Measurements from ENCODE around the gene CACNA2D3. TPM values are rescaled to one million over a fixed set of nuclear protein-coding genes. Genes with fewer than 3 reads are reported as not detected.

CACNA2D3 gene
- total RNA-seq, 1 experiment from 2014 or later: not detected

DNA sequence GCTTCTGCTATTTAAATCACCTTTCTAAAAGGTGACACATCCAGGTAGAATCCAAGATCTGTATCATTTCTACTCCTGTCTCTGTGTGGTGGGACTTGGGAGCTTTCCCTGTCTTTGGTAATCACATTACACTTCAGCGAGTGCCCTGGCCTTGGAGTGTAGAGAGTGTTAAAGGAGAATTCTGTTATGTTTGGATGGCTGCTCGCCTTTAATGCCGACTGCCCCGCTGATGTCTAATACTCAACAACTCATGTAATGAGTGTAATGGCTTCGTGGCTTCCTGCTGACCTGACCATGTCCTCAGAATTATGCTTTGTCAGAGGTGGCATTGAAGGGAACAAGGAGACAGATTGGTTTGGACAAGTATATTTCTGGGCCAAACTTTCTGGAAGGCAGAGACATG, 871.8 kb downstream of the CACNA2D3 start:
- H3K27ac Mint-ChIP-seq (ENCODE audit: unreplicated experiment): no peak overlapping the region
- no peak for DNase-seq
- TF ChIP-seq, protein P1, sequence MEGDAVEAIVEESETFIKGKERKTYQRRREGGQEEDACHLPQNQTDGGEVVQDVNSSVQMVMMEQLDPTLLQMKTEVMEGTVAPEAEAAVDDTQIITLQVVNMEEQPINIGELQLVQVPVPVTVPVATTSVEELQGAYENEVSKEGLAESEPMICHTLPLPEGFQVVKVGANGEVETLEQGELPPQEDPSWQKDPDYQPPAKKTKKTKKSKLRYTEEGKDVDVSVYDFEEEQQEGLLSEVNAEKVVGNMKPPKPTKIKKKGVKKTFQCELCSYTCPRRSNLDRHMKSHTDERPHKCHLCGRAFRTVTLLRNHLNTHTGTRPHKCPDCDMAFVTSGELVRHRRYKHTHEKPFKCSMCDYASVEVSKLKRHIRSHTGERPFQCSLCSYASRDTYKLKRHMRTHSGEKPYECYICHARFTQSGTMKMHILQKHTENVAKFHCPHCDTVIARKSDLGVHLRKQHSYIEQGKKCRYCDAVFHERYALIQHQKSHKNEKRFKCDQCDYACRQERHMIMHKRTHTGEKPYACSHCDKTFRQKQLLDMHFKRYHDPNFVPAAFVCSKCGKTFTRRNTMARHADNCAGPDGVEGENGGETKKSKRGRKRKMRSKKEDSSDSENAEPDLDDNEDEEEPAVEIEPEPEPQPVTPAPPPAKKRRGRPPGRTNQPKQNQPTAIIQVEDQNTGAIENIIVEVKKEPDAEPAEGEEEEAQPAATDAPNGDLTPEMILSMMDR (IDR thresholded peaks at IDR 0.05; ENCODE audit: insufficient read depth in 1 of 2, low read depth in 1 of 2, low read length in 1 of 2, severe bottlenecking in 1 of 2, unreplicated experiment in 1 of 2): no peak
- H3K9me3 ChIP-seq: no peaks in the 10 kb centered on the region
- no peaks in the 10 kb centered on the region for H3K4me1 ChIP-seq
- ChIA-PET CTCF (no interaction called here), POLR2A (no interaction called here)
- H3K4me3 Mint-ChIP-seq (ENCODE audit: unreplicated experiment): no peak overlapping the region
- H3K27me3 ChIP-seq (replicated peaks; ENCODE audit: control insufficient read depth, insufficient read depth, low read length): no peaks in the 10 kb centered on the region
- no TSS peak for BruUV-seq (replicated peaks)
- H3K36me3 ChIP-seq (ENCODE audit: control insufficient read depth, insufficient read depth, low read length): no peaks in the 10 kb centered on the region
- intact Hi-C loops (cut with micrococcal nuclease; ENCODE audit: unreplicated experiment): no loop called here
- no peaks in the 10 kb centered on the region for H3K36me3 Mint-ChIP-seq (ENCODE audit: insufficient read depth, unreplicated experiment)
- H3K4me1 Mint-ChIP-seq (ENCODE audit: low read depth, unreplicated experiment): no peaks in the 10 kb centered on the region
- no peaks in the 10 kb centered on the region for H3K9me3 Mint-ChIP-seq (ENCODE audit: unreplicated experiment)
- no peak overlapping the region for H3K4me3 ChIP-seq (ENCODE audit: low read depth, low read length)
- H3K27me3 Mint-ChIP-seq (ENCODE audit: insufficient read depth, unreplicated experiment): no peaks in the 10 kb centered on the region

DNA sequence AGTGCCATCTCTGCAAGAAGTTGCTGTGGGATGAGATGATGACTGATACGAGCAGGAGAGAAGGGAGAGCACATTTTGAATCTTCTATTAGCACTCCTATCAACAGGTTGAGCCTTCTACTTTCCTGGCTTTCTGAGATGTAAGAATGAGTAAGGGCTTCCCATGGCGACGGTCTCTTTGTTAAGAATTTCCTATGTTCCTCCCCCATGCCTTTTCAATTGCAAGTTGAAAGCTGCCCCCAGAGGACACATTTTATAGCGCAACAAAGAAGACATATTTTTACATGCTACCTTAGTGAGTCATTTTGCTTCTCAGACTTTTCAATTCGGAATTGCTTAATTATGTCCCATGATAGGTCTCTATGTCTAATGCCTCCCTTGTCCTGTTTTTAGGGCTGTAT, 876.8 kb downstream of the CACNA2D3 start:
- Mint-ChIP-seq H3K27me3 (ENCODE audit: insufficient read depth, unreplicated experiment) (peaks cover 3% of the 10 kb centered on the region), H3K9me3 (ENCODE audit: unreplicated experiment) (no peaks in the 10 kb centered on the region), H3K27ac (ENCODE audit: unreplicated experiment) (no peak overlapping the region), H3K4me1 (ENCODE audit: low read depth, unreplicated experiment) (no peaks in the 10 kb centered on the region), H3K4me3 (ENCODE audit: unreplicated experiment) (no peak overlapping the region), H3K36me3 (ENCODE audit: insufficient read depth, unreplicated experiment) (no peaks in the 10 kb centered on the region)
- ChIA-PET CTCF (no interaction called here), POLR2A (no interaction called here)
- H3K36me3 ChIP-seq (ENCODE audit: control insufficient read depth, insufficient read depth, low read length): no peaks in the 10 kb centered on the region
- no peaks in the 10 kb centered on the region for H3K4me1 ChIP-seq
- DNase-seq: peak in 1 of 2 experiments; percentile 9
- no TSS peak for BruUV-seq (replicated peaks)
- no peaks in the 10 kb centered on the region for H3K9me3 ChIP-seq
- intact Hi-C loops (cut with micrococcal nuclease; ENCODE audit: unreplicated experiment): no loop called here
- no peaks in the 10 kb centered on the region for H3K27me3 ChIP-seq (replicated peaks; ENCODE audit: control insufficient read depth, insufficient read depth, low read length)
- TF ChIP-seq, protein P1 (IDR thresholded peaks at IDR 0.05; ENCODE audit: insufficient read depth in 1 of 2, low read depth in 1 of 2, low read length in 1 of 2, severe bottlenecking in 1 of 2, unreplicated experiment in 1 of 2): peak in 1 of 2 experiments; percentile 30
- H3K4me3 ChIP-seq (ENCODE audit: low read depth, low read length): no peak overlapping the region

- TF ChIP-seq, protein P1 (IDR thresholded peaks at IDR 0.05; ENCODE audit: insufficient read depth in 1 of 2, low read depth in 1 of 2, low read length in 1 of 2, severe bottlenecking in 1 of 2, unreplicated experiment in 1 of 2): no peak
- H3K9me3 Mint-ChIP-seq (ENCODE audit: unreplicated experiment): no peaks in the 10 kb centered on the region
- H3K9me3 ChIP-seq: no peaks in the 10 kb centered on the region
- intact Hi-C loops (cut with micrococcal nuclease; ENCODE audit: unreplicated experiment): no loop called here
- peaks cover 3% of the 10 kb centered on the region for H3K27me3 Mint-ChIP-seq (ENCODE audit: insufficient read depth, unreplicated experiment)
- no peaks in the 10 kb centered on the region for H3K4me1 ChIP-seq
- DNase-seq: no peak
- no peaks in the 10 kb centered on the region for H3K36me3 ChIP-seq (ENCODE audit: control insufficient read depth, insufficient read depth, low read length)
- H3K27me3 ChIP-seq (replicated peaks; ENCODE audit: control insufficient read depth, insufficient read depth, low read length): no peaks in the 10 kb centered on the region
- no peak overlapping the region for H3K4me3 ChIP-seq (ENCODE audit: low read depth, low read length)
- no peak overlapping the region for H3K4me3 Mint-ChIP-seq (ENCODE audit: unreplicated experiment)
- no peaks in the 10 kb centered on the region for H3K36me3 Mint-ChIP-seq (ENCODE audit: insufficient read depth, unreplicated experiment)
- BruUV-seq (replicated peaks): no TSS peak
- POLR2A ChIA-PET: interaction anchor here (0.8 kb wide), 1 partner anchor 147 kb away, joined by 3 read pairs; no protein-coding TSS in a partner anchor
- CTCF ChIA-PET: no interaction called here
- H3K4me1 Mint-ChIP-seq (ENCODE audit: low read depth, unreplicated experiment): no peaks in the 10 kb centered on the region
- H3K27ac Mint-ChIP-seq (ENCODE audit: unreplicated experiment): no peak overlapping the region
Observed at GRCh38 chr3:54999811-55000210, 877.5 kb downstream of the CACNA2D3 start.

Measured in Caco-2 (cell line).